ENCODE results near the gene HK3. TPM values are rescaled to one million over a fixed set of nuclear protein-coding genes. Genes with fewer than 3 reads are reported as not detected.

The HK3 gene
- total RNA-seq, 1 donor from 2014 or later: 4.4 TPM

GRCh38 chr5:176861276-176861675 lies 37.9 kb downstream of the HK3 start:
- intact Hi-C loops (cut with DNase I): no loop called here
- H3K4me3 ChIP-seq: no peak overlapping the region
- no peaks in the 10 kb centered on the region for H3K9me3 ChIP-seq
- no peaks in the 10 kb centered on the region for H3K36me3 ChIP-seq
- H3K27me3 ChIP-seq: no peaks in the 10 kb centered on the region
- no peak for TF ChIP-seq CTCF (IDR thresholded peaks at IDR 0.05)
- DNase-seq (ENCODE audit: low spot score in 2 of 2): no peak
- no peak overlapping the region for H3K27ac ChIP-seq
- H3K4me1 ChIP-seq: no peaks in the 10 kb centered on the region

DNA sequence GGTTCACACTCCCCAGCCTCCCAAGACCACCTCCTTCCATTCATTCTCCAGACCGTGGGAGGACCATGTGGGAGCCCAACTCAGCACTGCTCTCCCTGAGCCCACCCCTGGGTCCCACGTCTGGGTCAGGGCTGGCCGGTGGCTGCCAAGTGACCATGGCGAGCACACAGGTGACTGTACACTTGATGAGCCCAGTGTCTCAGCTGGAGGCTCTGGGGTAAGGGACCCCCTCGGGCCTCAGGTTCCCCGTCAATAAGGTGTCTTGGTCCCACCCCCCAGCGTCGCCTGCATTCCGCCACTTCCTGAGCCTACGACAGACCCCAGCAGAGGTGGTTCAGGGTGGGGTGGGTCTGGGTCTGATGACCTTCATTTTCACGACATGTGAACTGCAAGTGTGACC lies 38.8 kb downstream of the HK3 start:
- no peaks in the 10 kb centered on the region for H3K36me3 ChIP-seq
- H3K27me3 ChIP-seq: no peaks in the 10 kb centered on the region
- no peak for TF ChIP-seq CTCF (IDR thresholded peaks at IDR 0.05)
- intact Hi-C loops (cut with DNase I): no loop called here
- no peak for DNase-seq (ENCODE audit: low spot score in 2 of 2)
- no peak overlapping the region for H3K27ac ChIP-seq
- no peak overlapping the region for H3K4me3 ChIP-seq
- no peaks in the 10 kb centered on the region for H3K9me3 ChIP-seq
- no peaks in the 10 kb centered on the region for H3K4me1 ChIP-seq

- DNase-seq (ENCODE audit: low spot score in 2 of 2): no peak
- no peaks in the 10 kb centered on the region for H3K36me3 ChIP-seq
- no peaks in the 10 kb centered on the region for H3K27me3 ChIP-seq
- H3K4me3 ChIP-seq: no peak overlapping the region
- H3K4me1 ChIP-seq: no peaks in the 10 kb centered on the region
- H3K9me3 ChIP-seq: no peaks in the 10 kb centered on the region
- TF ChIP-seq CTCF (IDR thresholded peaks at IDR 0.05): no peak
- intact Hi-C loops (cut with DNase I): no loop called here
- H3K27ac ChIP-seq: no peak overlapping the region
These were observed 39.2 kb downstream of the HK3 start for GRCh38 chr5:176859916-176860315.

GRCh38 chr5:176857894-176858273 lies 41.3 kb downstream of the HK3 start:
- H3K9me3 ChIP-seq: no peaks in the 10 kb centered on the region
- intact Hi-C loops (cut with DNase I): no loop called here
- no peaks in the 10 kb centered on the region for H3K4me1 ChIP-seq
- no peak overlapping the region for H3K27ac ChIP-seq
- no peak overlapping the region for H3K4me3 ChIP-seq
- H3K27me3 ChIP-seq: no peaks in the 10 kb centered on the region
- DNase-seq (ENCODE audit: low spot score in 2 of 2): no peak
- no peak for TF ChIP-seq CTCF (IDR thresholded peaks at IDR 0.05)
- H3K36me3 ChIP-seq: no peaks in the 10 kb centered on the region

GRCh38 chr5:176857216-176857893 lies 41.8 kb downstream of the HK3 start:
- no peaks in the 10 kb centered on the region for H3K27me3 ChIP-seq

More at GRCh38 chr5:176857216-176857893, 41.8 kb downstream of the HK3 start:
- intact Hi-C loops (cut with DNase I): no loop called here
- DNase-seq (ENCODE audit: low spot score in 2 of 2): no peak
- Histone ChIP-seq H3K4me3 (no peak overlapping the region), H3K9me3 (no peaks in the 10 kb centered on the region), H3K27ac (no peak overlapping the region), H3K36me3 (no peaks in the 10 kb centered on the region), H3K4me1 (no peaks in the 10 kb centered on the region)
- no peak for TF ChIP-seq CTCF (IDR thresholded peaks at IDR 0.05)
